Measurements from ENCODE around the gene BTBD19.

- TF ChIP-seq CTCF (IDR thresholded peaks at IDR 0.05) = no peak
- TF ChIP-seq POLR2A (IDR thresholded peaks at IDR 0.05) = no peak
These were observed 9.6 kb downstream of the BTBD19 start for GRCh38 chr1:44817771-44818495.

Measured in vagina (tissue), 2 donors.